Mesodermal cell (in vitro differentiated cells): ENCODE measurements around the gene SLC38A5.

Experiments used
- H3K27ac ChIP-seq: 2 replicates; pipeline ENCODE4 v1.7.0; 2013; ENCODE audit warnings: mild to moderate bottlenecking, low read depth, low read length, moderate library complexity; ENCODE audit not compliant: severe bottlenecking
- H3K36me3 ChIP-seq: 2 replicates; pipeline ENCODE4 v1.7.1; 2013; ENCODE audit warnings: mild to moderate bottlenecking, low read length, moderate library complexity; ENCODE audit not compliant: control insufficient read depth, insufficient read depth
- H3K4me1 ChIP-seq: one replicate; pipeline ENCODE4 v1.7.1; 2013; ENCODE audit warnings: mild to moderate bottlenecking, low read length; ENCODE audit not compliant: insufficient read depth, control insufficient read depth, poor library complexity, severe bottlenecking
- H3K4me3 ChIP-seq: 2 replicates; pipeline ENCODE4 v1.7.0; 2013; ENCODE audit warnings: low read length, control low read depth, mild to moderate bottlenecking; ENCODE audit not compliant: insufficient read depth, poor library complexity, severe bottlenecking; ENCODE audit errors: extremely low read depth
- H3K9me3 ChIP-seq: 2 replicates; pipeline ENCODE4 v1.7.1; 2013; ENCODE audit warnings: mild to moderate bottlenecking, low read length, moderate library complexity; ENCODE audit not compliant: control insufficient read depth
- WGBS, 2 experiments: methylation state at CpG; one replicate each; pipeline ENCODE4 v1.1.5; 2013; ENCODE audit warnings: missing lambda C conversion rate in 2 of 2; ENCODE audit not compliant: insufficient coverage in 2 of 2; 5-methylcytosine and 5-hydroxymethylcytosine counted together

Gene SLC38A5

GRCh38 chrX:48477960-48478755, 8.1 kb upstream of the SLC38A5 start:
- H3K4me3 ChIP-seq = no peak overlapping the region
- WGBS, 2 experiments = 96 to 100% methylated on average over 9 to 12 of the region's 19 CpGs

GRCh38 chrX:48476919-48477318, 6.9 kb upstream of the SLC38A5 start:
- H3K27ac ChIP-seq = no peak overlapping the region
- peaks cover 32% of the 10 kb centered on the region for H3K36me3 ChIP-seq
- no peaks in the 10 kb centered on the region for H3K9me3 ChIP-seq
- WGBS, 2 experiments = 74 to 75% methylated on average over 2 to 3 of the region's 4 CpGs
- H3K4me3 ChIP-seq = peak overlapping the region; percentile 66
- H3K4me1 ChIP-seq = peaks cover 4% of the 10 kb centered on the region

More at GRCh38 chrX:48477960-48478755, 8.1 kb upstream of the SLC38A5 start:
- Histone ChIP-seq H3K36me3 (peaks cover 44% of the 10 kb centered on the region), H3K9me3 (no peaks in the 10 kb centered on the region), H3K4me1 (no peaks in the 10 kb centered on the region), H3K27ac (no peak overlapping the region)

GRCh38 chrX:48475774-48476577, 5.9 kb upstream of the SLC38A5 start, which contains the start of gene FTSJ1:
FTSJ1 (plus strand) TSS chrX:48476199; CDS start chrX:48478048, 1,849 bp downstream.
- Histone ChIP-seq H3K4me3 (peak within 1 kb of the TSS; percentile 66), H3K27ac (peak within 1 kb of the TSS; percentile 73), H3K36me3 (peaks cover 22% of the 10 kb centered on the region), H3K9me3 (no peaks in the 10 kb centered on the region), H3K4me1 (peaks cover 4% of the 10 kb centered on the region)
- 0 to 1% methylated on average over 32 to 35 of the region's 75 CpGs for WGBS, 2 experiments

DNA sequence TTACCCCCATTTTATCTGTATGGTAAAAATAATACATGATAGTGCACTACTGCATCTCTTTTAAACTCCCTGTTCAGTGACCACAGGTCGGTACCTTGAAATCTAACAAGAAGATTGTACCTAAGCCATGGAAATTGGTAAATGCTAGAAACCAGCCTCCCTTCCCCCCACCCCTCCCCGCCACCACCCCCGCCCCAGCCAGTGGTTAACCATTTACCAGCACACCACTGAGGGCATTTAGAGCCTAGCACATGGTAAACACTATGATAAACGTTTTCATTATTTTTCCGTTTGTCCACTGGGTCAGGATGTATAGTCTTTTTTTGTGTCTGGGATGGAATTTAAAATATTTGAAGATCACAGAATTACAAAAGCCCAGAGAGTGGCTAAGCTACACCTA, 5.2 kb upstream of the SLC38A5 start:
- peaks cover 4% of the 10 kb centered on the region for H3K4me1 ChIP-seq
- H3K4me3 ChIP-seq = peak overlapping the region; percentile 66
- WGBS, 2 experiments = no CpG with 5 or more reads among the region's 5 CpGs
- H3K27ac ChIP-seq = peak overlapping the region; percentile 73
- H3K9me3 ChIP-seq = no peaks in the 10 kb centered on the region
- peaks cover 18% of the 10 kb centered on the region for H3K36me3 ChIP-seq

GRCh38 chrX:48474581-48474980, 4.5 kb upstream of the SLC38A5 start:
- Histone ChIP-seq H3K4me3 (peak overlapping the region; percentile 66), H3K9me3 (no peaks in the 10 kb centered on the region), H3K27ac (no peak overlapping the region), H3K36me3 (peaks cover 14% of the 10 kb centered on the region), H3K4me1 (peaks cover 4% of the 10 kb centered on the region)
- no CpG with 5 or more reads among the region's 6 CpGs for WGBS, 2 experiments

DNA sequence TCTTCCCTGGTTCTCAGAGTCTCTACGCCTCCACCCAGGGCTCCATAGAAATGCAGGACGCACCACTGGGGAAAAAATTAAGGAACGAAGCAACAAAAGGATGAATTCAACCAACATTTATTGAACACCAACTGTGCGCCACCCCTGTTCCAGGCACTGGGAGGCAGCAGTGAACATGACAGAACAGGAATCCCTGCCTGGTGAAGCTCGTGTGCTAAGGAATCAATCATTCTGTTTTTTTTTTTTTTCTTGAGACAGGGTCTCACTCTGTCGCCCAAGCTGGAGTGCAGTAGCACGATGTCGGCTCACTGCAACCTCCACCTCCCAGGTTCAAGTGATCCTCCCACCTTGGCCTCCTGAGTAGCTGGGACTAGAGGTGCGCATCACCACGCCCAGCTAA, 4.1 kb upstream of the SLC38A5 start:
- H3K9me3 ChIP-seq = no peaks in the 10 kb centered on the region
- peaks cover 12% of the 10 kb centered on the region for H3K36me3 ChIP-seq
- H3K4me3 ChIP-seq = no peak overlapping the region
- no peak overlapping the region for H3K27ac ChIP-seq
- H3K4me1 ChIP-seq = peaks cover 4% of the 10 kb centered on the region
- 100% methylated on average over 3 of the region's 10 CpGs; no CpG with 5 or more reads in 1 of the 2 experiments for WGBS, 2 experiments

- 31 to 52% methylated on average over 3 to 4 of the region's 9 CpGs for WGBS, 2 experiments
- no peaks in the 10 kb centered on the region for H3K9me3 ChIP-seq
- peaks cover 9% of the 10 kb centered on the region for H3K36me3 ChIP-seq
These were observed 3.6 kb upstream of the SLC38A5 start for GRCh38 chrX:48473704-48473990.

DNA sequence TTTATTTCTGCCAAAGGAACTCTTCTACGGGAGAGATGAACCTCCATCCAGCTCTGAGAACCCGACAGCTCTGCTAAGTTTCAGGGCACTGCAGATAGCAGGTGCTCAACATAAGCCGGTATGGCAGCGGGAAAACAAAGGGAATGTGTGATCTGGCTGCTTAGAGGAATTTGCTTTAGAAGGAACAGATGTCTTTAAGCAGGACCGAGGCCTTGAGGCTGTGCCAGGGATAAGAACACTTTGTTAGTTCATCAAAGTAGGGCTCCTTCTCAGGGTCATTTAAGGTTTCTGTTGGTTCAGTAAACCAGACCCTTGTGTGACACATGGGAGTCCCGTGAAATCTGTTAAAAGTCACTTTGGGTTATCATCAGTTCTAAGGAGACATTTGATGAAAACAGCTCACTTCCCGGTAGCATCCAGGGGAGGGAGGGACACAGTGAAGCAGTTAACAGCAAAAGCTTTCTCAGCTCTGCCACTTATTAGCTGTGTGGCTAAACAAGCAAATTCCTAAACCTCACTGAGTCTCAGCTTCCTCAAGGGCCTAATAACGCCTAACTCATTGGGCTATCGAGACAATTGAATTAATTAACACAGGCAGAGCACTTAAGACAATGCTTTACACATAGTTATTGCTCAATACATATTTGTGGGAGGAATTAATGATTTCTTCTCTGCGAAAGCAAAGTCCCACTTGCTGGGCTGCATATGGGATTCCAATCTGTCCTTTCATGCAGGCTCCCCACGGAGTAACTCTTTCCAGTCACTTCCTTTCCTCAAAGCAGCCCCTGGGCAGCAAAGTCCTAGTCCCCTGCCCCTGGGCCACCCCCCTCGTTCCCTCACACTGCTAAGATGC, 3.0 kb upstream of the SLC38A5 start:
- H3K4me3 ChIP-seq = no peak overlapping the region
- H3K27ac ChIP-seq = peak overlapping the region; percentile 62
- peaks cover 9% of the 10 kb centered on the region for H3K4me1 ChIP-seq
- H3K9me3 ChIP-seq = no peaks in the 10 kb centered on the region
- peaks cover 3% of the 10 kb centered on the region for H3K36me3 ChIP-seq
- WGBS, 2 experiments = 22% methylated on average over 6 of the region's 12 CpGs; no CpG with 5 or more reads in 1 of the 2 experiments

More at GRCh38 chrX:48473704-48473990, 3.6 kb upstream of the SLC38A5 start:
- Histone ChIP-seq H3K4me3 (no peak overlapping the region), H3K27ac (peak overlapping the region; percentile 62), H3K4me1 (peaks cover 6% of the 10 kb centered on the region)

- Histone ChIP-seq H3K4me1 (peaks cover 9% of the 10 kb centered on the region), H3K4me3 (no peak overlapping the region), H3K9me3 (no peaks in the 10 kb centered on the region), H3K27ac (no peak overlapping the region), H3K36me3 (no peaks in the 10 kb centered on the region)
- WGBS, 2 experiments = no CpG with 5 or more reads among the region's 9 CpGs
These were observed 2.2 kb upstream of the SLC38A5 start for GRCh38 chrX:48472225-48472624.

DNA sequence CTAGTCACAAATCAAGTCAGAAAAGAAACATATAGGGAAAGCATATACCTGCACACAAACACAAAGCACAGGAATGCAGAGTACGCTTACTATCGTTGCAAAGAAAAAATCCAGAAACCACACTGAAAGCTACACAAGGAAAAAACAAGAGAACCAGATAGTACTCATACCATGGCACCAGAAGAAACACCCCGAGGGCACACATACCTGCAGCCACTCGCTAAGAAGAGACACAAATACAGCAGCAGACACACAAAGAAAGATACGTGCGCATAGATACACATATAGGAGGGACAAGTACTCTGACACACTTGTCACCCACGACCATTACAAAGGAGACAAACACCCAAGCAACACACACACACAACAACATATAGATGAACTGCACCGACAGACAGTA, 1.4 kb upstream of the SLC38A5 start:
- peaks cover 9% of the 10 kb centered on the region for H3K4me1 ChIP-seq
- H3K36me3 ChIP-seq = no peaks in the 10 kb centered on the region
- no peak overlapping the region for H3K4me3 ChIP-seq
- no peak overlapping the region for H3K27ac ChIP-seq
- no peaks in the 10 kb centered on the region for H3K9me3 ChIP-seq
- 100% methylated on average over 1 of the region's 8 CpGs; no CpG with 5 or more reads in 1 of the 2 experiments for WGBS, 2 experiments
